WI38 (cell line): ENCODE data around the gene CPXM2.

Experiments
- H3K4me3 ChIP-seq: 2 replicates; pipeline ENCODE4 v1.5.1; 2011; ENCODE audit warnings: low read depth, mild to moderate bottlenecking, control low read depth, low read length
- TF ChIP-seq, protein P1 (sequence below): IDR thresholded peaks from 2 replicates; pipeline ENCODE4 v1.5.1; 2012; ENCODE audit warnings: low read depth, mild to moderate bottlenecking, control low read depth, low read length

CPXM2 gene

GRCh38 chr10:123929791-123930190 is 38.2 kb upstream of the CPXM2 start:
- TF ChIP-seq, protein P1, sequence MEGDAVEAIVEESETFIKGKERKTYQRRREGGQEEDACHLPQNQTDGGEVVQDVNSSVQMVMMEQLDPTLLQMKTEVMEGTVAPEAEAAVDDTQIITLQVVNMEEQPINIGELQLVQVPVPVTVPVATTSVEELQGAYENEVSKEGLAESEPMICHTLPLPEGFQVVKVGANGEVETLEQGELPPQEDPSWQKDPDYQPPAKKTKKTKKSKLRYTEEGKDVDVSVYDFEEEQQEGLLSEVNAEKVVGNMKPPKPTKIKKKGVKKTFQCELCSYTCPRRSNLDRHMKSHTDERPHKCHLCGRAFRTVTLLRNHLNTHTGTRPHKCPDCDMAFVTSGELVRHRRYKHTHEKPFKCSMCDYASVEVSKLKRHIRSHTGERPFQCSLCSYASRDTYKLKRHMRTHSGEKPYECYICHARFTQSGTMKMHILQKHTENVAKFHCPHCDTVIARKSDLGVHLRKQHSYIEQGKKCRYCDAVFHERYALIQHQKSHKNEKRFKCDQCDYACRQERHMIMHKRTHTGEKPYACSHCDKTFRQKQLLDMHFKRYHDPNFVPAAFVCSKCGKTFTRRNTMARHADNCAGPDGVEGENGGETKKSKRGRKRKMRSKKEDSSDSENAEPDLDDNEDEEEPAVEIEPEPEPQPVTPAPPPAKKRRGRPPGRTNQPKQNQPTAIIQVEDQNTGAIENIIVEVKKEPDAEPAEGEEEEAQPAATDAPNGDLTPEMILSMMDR: no peak
- H3K4me3 ChIP-seq: no peak overlapping the region

DNA sequence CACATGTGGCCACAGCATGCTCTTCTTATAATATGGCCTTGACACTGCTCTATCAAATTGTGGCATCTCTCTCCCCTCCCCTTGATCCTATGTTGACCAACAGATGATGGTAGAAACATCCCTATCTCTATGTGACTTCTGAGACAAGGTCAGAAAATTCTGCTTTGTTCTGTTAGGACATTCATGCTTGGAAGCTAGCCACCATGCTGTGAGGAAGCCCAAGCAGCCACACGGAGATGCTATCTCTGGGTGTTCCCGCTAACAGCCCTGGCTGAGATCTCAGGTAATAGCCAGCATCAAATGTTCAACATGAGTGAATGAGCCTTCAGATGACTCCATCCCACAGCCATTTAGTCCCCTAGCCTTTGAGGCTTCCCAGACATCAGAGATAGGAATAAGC is 36.8 kb upstream of the CPXM2 start:
- TF ChIP-seq, protein P1: no peak
- H3K4me3 ChIP-seq: no peak overlapping the region

- TF ChIP-seq, protein P1: no peak
- no peak overlapping the region for H3K4me3 ChIP-seq
Observed at GRCh38 chr10:123926401-123927264, 35.0 kb upstream of the CPXM2 start.

DNA sequence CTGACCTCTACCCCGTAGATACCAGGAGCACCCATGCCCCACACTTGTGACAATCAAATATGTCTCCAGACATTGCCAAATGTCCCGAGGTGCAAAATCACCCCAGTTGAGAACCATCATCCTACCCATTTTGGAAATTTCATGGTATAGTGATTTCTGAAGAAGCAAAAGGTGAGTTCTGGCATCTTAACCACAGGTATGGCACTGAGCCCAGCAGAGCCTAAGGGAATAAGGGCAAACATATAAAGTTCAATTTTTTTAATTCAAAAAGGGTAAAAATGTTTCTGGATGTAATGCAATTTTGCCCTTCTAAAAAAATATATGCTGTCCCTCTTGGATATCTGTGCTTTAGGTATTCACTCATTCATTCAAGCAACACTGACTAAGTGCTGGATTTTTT is 30.5 kb upstream of the CPXM2 start:
- TF ChIP-seq, protein P1: no peak
- H3K4me3 ChIP-seq: no peak overlapping the region

DNA sequence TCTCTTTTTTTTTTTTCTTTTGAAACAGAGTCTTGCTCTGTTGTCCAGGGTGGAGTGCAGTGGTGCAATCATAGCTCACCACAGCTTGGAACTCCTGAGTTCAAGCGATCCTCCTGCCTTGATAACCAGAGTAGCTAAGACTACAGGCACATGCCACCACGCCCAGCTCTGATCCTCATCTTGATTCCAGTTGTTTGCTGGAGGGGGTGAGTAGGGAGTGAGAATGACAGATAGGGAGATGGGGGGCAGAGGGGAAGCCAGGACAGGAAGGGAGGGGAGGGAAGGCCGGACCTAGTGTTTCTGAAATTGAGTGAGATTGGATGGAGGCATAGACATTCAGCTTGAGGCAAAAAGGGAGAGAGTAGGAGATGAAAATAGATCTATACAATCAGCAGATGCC is 25.2 kb upstream of the CPXM2 start:
- TF ChIP-seq, protein P1: no peak
- no peak overlapping the region for H3K4me3 ChIP-seq

DNA sequence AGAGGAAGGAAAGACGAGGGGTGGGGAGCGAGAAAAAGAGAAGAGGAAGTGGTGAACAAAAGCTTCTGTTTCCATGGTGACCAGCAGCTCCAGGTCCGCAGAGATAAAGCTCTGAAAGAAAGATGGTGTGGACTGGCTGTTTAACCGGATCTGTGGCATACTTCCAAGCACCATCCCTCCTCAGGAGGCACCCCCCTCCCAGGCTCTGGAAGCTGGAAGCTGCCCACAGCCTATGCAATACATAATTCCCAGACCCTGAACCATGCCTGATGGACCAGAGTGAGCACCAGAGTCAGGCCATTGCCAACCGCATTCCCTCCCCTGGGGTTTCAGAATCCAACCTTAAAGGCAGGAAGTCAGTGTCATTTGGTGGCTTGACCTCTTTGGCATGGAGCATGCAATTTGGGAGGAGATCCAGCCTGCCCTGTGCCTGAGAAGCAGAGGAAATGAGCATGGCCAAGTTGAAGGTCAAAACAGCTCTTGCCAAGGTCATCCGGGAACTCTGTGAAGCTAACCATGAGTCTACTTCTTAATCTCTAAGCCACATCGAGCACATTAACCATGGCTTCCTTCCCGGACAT is 22.2 kb upstream of the CPXM2 start:
- TF ChIP-seq, protein P1: no peak
- no peak overlapping the region for H3K4me3 ChIP-seq

DNA sequence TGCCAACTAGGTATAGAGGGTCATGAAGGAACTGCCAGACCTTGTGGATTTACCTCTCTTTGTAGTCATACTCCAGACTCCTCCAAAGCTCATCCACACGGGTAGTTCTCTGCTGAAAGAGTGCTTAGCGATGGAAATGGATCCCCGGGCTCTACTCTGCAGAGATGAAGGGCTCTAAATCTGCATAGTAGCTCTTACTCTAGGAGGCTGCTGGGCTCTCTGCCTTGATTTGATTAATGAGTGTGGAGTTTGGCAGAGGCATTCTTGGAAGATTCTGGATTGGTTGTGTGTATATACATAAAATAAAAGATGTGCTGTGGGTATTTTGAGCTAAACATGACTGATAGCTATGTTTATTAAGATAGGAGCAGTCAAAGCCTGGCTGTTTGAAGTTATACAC is 21.3 kb upstream of the CPXM2 start:
- H3K4me3 ChIP-seq: no peak overlapping the region
- TF ChIP-seq, protein P1: no peak
